Activated naive CD4-positive, alpha-beta T cell treated with anti-CD3 and anti-CD28 coated beads, Interleukin-2, amount 50 U/mL, for 24 hours (primary cell): ENCODE measurements around the gene TBXAS1.

Source experiments
- H3K27ac Mint-ChIP-seq: one replicate; pipeline ENCODE4 v1.8.0; 2021; ENCODE audit warnings: mild to moderate bottlenecking, mixed read lengths
- H3K27me3 Mint-ChIP-seq: one replicate; pipeline ENCODE4 v1.8.0; 2021; ENCODE audit warnings: mixed read lengths
- H3K36me3 Mint-ChIP-seq: one replicate; pipeline ENCODE4 v1.8.0; 2021; ENCODE audit warnings: mixed read lengths
- H3K4me1 Mint-ChIP-seq: one replicate; pipeline ENCODE4 v1.8.0; 2021; ENCODE audit warnings: mixed read lengths
- H3K4me3 Mint-ChIP-seq: one replicate; pipeline ENCODE4 v1.8.0; 2021; ENCODE audit warnings: mild to moderate bottlenecking, mixed read lengths
- H3K9me3 Mint-ChIP-seq: one replicate; pipeline ENCODE4 v1.8.0; 2021; ENCODE audit warnings: mixed read lengths

The TBXAS1 gene

DNA sequence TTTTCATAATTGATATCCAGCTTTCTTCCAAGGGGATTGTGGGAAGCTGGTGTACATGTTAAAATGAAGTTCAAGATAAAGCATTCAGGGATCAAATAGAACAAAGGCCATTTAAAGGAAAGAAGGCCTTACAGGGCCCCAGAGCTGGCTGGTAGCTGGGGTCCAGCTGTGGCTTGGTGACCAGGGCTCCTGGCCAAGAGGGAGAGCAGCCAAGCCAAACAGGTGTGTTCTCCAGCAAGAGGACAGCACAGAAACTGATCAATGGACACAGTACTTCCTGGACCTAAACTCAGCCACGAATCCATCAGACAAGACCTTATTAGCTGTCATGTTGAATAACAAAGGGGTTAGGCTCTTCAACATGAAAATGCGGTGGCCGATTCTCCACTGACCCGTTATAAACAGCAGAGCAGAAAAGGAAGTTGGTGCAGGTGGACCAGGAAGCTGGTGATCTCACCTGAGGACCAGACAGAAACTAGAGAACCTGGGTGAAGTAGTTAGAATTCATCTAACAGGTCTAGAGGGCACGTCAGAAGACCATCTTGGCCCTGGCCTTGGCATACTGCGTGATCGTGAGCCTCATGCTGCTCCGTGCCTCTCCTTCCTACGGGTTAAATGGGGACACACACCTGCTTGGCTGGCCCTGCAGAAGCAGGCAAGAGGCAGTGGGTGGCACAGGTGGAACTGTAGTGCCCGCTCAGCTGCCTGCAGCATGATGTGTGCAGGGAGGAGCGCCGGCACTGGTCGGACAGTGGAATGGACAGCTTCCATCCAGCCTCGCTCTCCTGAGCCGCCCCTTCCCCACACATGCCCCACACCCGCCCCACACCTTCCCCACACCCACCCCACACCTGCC lies 179.9 kb downstream of the TBXAS1 start:
- H3K4me1 Mint-ChIP-seq = no peaks in the 10 kb centered on the region
- no peaks in the 10 kb centered on the region for H3K36me3 Mint-ChIP-seq

DNA sequence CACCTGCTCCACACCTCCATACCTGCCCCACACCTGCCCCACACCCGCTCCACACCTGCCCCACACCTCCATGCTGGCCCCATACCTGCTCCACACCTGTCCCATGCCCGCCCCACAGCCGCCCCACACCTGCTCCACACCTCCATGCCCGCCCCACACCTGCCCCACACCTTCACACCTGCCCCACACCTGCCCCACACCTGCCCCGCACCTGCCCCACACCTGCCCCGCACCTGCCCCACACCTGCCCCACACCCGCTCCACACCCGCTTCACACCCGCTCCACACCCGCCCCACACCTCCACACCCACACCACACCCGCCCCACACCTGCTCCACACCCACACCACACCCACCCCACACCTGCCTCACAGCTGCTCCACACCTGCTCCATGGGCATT lies 180.7 kb downstream of the TBXAS1 start:
- Mint-ChIP-seq H3K9me3 (no peaks in the 10 kb centered on the region), H3K4me3 (no peak overlapping the region), H3K36me3 (no peaks in the 10 kb centered on the region)

More for the DNA sequence above, 179.9 kb downstream of the TBXAS1 start:
- H3K4me3 Mint-ChIP-seq = no peak overlapping the region
- no peak overlapping the region for H3K27ac Mint-ChIP-seq
- no peaks in the 10 kb centered on the region for H3K9me3 Mint-ChIP-seq
- H3K27me3 Mint-ChIP-seq = no peaks in the 10 kb centered on the region

DNA sequence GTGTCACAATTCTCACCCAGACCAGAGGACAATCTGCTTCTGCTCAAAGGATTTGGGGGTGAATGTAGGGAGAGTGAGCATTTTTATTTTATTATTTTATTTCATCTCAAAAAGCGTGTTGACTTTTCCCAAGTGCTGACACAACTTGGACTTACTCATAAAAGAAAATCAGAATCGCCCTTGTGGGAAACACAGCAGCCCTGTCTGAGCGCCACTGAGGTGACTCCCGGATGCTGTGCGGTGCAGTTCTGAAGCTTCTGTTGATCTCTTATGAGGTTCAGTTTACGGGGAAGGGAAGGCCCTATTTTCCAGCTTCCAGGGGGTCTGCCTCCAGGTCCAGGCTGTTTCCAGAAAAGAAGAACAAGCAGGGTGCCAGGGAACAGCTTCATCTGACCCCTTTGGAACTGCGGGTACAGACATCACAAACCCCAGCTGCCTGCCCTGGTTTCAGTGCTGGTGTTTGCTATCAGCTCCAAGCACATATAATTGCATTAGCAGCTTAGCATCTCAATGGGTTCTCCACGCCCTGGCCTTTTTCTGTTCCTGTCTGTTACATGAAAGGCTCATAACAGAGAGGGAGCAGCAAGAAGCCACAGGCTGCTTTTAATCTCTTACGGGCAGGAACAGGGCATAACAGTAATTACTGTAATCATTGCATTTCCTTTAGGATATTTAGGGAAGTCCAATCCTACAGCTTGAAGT lies 181.3 kb downstream of the TBXAS1 start:
- H3K27me3 Mint-ChIP-seq = no peaks in the 10 kb centered on the region
- H3K4me1 Mint-ChIP-seq = no peaks in the 10 kb centered on the region
- no peak overlapping the region for H3K4me3 Mint-ChIP-seq
- no peak overlapping the region for H3K27ac Mint-ChIP-seq
- no peaks in the 10 kb centered on the region for H3K36me3 Mint-ChIP-seq
- no peaks in the 10 kb centered on the region for H3K9me3 Mint-ChIP-seq

More for the DNA sequence above, 180.7 kb downstream of the TBXAS1 start:
- Mint-ChIP-seq H3K27me3 (no peaks in the 10 kb centered on the region), H3K27ac (no peak overlapping the region), H3K4me1 (no peaks in the 10 kb centered on the region)

DNA sequence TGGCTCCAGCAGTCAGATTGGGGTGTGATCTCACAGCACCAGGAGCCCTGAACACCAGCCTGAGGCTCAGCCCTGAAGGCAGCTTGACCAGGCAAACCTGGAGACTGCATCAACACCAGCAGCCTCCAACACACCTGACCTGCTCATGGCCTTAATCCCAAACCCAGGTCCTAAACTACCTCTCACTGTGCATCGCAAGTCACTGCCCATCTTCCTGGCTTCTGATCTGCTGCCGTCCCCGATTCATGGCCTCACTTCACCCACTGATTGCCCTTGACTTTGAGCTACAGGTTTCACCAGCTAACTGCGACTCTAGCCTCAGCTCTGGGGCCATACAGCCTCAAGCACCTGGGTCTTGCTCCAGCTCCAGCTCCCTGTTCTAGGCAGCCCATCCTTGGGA lies 184.6 kb downstream of the TBXAS1 start:
- Mint-ChIP-seq H3K27me3 (no peaks in the 10 kb centered on the region), H3K9me3 (no peaks in the 10 kb centered on the region), H3K4me1 (no peaks in the 10 kb centered on the region), H3K4me3 (no peak overlapping the region), H3K27ac (no peak overlapping the region), H3K36me3 (no peaks in the 10 kb centered on the region)

DNA sequence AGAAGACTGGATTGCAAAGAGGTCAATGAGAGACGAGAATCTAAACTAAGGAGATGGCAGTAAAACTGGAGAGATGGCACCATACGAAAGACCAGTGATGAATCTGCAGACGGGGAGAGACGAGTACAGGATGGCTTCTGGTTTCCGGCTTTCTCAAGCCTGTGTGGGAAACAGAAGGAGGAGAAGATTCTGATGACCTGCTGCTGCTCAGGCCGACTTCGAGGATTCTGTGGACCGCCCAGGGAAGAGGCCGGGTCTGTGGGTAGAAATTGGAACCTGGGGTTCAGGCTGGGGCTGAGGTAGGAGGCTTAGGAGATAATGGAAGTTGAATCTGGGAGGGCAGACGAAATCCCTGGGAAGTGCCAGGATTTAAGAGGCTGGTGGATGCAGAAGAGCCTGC lies 185.1 kb downstream of the TBXAS1 start:
- H3K27ac Mint-ChIP-seq = no peak overlapping the region
- H3K27me3 Mint-ChIP-seq = no peaks in the 10 kb centered on the region
- no peaks in the 10 kb centered on the region for H3K36me3 Mint-ChIP-seq
- no peaks in the 10 kb centered on the region for H3K9me3 Mint-ChIP-seq
- no peaks in the 10 kb centered on the region for H3K4me1 Mint-ChIP-seq
- H3K4me3 Mint-ChIP-seq = no peak overlapping the region

DNA sequence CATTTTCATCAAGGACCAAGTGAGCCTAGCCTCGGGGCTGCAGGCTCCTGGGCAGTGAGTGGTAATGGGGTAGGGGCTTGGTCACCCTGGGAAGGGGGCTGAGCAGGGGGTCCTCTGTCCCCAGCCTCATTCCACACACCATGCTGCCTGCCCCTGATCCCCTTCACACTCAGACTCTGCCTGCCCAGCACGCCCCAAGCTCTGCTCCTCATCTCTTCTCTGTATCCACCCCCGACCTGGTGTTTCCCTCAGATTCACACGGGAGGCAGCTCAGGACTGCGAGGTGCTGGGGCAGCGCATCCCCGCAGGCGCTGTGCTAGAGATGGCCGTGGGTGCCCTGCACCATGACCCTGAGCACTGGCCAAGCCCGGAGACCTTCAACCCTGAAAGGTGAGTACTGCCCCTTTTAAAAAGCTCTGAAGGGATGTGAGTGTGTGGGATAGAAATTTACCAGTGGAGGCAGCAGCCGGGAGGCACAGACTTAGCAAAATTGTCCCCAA lies 186.5 kb downstream of the TBXAS1 start:
- H3K27me3 Mint-ChIP-seq = no peaks in the 10 kb centered on the region
- no peaks in the 10 kb centered on the region for H3K36me3 Mint-ChIP-seq
- no peak overlapping the region for H3K27ac Mint-ChIP-seq
- H3K4me1 Mint-ChIP-seq = no peaks in the 10 kb centered on the region
- H3K4me3 Mint-ChIP-seq = no peak overlapping the region
- H3K9me3 Mint-ChIP-seq = no peaks in the 10 kb centered on the region

DNA sequence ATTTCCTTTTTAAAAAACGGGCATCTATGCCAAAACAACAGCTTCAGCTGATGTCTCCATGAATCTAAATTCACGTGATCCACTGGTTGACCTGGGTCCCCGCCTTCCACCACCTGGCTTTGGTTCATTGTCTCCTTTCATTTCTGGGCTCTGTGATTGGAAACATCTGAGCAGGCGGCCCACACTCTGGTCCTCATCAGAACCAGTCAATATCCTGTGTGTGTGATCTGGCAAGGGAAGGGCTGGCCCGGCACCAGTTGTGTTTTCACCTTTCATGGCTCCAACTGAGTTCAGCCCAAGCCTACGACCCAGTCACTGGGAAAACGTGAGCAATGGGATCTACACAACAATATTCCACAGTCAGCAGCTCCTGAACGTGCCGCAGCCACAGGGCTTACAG lies 187.5 kb downstream of the TBXAS1 start:
- no peaks in the 10 kb centered on the region for H3K4me1 Mint-ChIP-seq
- no peak overlapping the region for H3K27ac Mint-ChIP-seq
- no peaks in the 10 kb centered on the region for H3K9me3 Mint-ChIP-seq
- H3K4me3 Mint-ChIP-seq = no peak overlapping the region
- no peaks in the 10 kb centered on the region for H3K27me3 Mint-ChIP-seq
- no peaks in the 10 kb centered on the region for H3K36me3 Mint-ChIP-seq

DNA sequence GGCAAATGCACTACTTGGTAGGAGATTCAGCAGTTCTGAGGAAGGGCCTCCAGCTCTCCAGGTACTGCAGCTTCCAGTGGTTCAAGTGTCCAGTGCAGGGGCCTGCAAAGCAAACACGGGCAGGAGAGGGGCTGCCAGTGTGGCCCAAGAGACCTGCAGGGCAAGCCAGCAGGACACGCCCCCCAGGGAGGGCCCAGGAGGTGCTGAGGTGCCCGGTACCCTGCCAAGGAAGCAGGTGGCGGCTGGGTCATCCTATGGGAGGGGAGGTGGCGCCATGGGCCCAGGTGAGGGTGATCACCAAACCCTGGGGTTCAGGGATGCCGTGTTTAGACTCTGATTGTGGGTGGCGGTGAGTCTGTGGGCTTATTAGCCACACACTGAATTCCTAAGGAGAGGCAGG lies 188.0 kb downstream of the TBXAS1 start:
- Mint-ChIP-seq H3K9me3 (no peaks in the 10 kb centered on the region), H3K27me3 (no peaks in the 10 kb centered on the region), H3K4me3 (no peak overlapping the region), H3K27ac (no peak overlapping the region), H3K4me1 (no peaks in the 10 kb centered on the region), H3K36me3 (peaks cover 2% of the 10 kb centered on the region)

DNA sequence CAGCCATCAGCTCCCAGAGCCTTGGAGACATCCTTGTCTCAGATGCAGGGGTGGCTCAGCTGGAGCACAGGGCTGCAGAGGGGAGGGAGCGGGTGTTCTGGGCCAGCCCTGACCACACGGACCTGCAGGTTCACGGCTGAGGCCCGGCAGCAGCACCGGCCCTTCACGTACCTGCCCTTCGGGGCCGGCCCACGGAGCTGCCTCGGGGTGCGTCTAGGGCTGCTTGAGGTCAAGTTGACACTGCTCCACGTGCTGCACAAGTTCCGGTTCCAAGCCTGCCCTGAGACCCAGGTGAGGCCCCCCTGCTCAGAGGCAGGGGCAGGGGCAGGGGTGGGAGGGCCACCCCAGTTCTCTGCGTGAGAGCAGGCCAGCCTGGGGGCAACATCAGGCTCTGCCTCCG lies 188.5 kb downstream of the TBXAS1 start:
- Mint-ChIP-seq H3K27me3 (no peaks in the 10 kb centered on the region), H3K4me1 (no peaks in the 10 kb centered on the region), H3K4me3 (no peak overlapping the region), H3K36me3 (peaks cover 2% of the 10 kb centered on the region), H3K9me3 (no peaks in the 10 kb centered on the region), H3K27ac (no peak overlapping the region)

DNA sequence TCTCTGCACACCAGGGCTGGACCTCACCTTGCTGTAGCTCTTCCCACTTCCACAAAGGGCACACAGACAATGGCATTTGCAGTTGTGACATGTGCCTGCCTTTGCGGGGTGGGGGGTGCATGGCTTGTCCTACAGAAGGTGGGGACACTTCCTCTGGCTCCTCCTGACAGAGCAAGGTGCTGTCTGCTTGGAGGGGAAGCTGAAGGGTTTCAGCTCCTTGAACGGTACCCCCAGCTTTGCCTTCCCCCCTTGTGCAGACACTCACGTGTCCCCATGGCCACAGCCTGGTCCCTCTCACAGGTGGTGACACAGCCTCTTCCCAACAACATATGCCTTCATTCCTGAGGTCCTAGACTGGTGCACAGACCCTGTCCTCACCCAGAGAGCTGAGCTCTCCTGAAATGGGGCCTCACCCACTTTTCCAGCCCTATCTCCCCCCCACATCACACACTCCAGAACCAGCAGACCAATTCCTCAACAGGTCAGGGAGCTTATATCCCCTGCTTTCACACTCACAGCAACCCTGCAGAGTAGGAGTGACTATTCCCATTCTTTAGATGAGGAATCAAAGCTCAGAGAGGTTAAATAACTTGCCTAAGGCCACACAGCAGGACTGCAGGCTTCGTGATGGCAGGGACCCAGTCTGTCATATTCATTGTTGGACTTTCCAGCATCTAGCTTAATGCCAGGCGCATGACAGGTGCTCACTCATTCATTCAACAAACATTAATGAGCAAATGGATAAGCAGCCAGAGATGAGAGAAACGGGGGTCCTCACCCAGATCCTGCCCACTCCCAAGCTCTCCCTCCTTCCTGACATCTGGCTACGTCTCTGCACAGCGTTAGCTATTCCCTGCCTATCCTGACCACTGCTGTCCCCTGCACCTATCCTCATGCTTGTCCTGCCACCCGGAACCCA lies 189.3 kb downstream of the TBXAS1 start:
- no peaks in the 10 kb centered on the region for H3K4me1 Mint-ChIP-seq
- no peak overlapping the region for H3K4me3 Mint-ChIP-seq
- H3K36me3 Mint-ChIP-seq = peaks cover 4% of the 10 kb centered on the region
- H3K27ac Mint-ChIP-seq = no peak overlapping the region
- H3K27me3 Mint-ChIP-seq = no peaks in the 10 kb centered on the region
- H3K9me3 Mint-ChIP-seq = no peaks in the 10 kb centered on the region

DNA sequence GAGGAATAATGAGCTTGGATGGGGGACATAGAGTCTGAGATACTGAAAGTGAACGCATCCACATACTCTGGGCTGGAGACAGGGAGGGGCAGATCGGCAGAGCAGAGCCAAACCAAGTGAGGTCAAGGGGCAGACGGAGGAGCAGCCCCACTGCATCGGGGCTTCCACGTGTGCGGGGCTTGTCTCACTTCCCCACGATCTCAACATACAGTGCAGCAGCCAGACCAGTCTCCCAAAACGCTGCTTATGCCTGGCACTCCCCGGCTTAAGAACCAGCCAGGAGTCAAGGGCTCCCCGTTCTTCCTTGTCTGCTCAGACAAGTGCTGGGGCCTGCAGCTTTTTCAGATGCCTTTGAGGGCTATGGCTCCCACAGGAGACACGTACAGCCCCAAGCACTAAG lies 190.1 kb downstream of the TBXAS1 start:
- no peak overlapping the region for H3K27ac Mint-ChIP-seq

DNA sequence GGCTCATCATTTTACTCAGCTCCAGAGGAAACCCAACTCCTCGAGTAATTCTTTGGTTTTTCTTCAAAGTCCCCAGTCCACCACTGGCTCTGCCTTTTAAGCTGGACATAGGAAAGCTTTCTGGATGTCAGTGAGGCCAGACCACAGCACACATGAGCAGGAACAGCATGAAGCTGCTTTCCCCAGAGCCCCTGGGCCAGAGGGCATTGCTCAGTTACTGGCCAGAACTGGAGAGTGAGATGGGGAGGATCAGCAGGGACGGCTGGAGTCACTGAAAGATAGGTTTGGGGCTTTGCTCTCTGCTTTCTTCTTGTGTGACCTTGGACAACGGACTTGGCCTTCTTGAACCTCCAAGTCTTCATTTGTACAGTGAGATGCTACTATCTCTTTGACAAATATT lies 190.5 kb downstream of the TBXAS1 start:
- Mint-ChIP-seq H3K36me3 (peaks cover 11% of the 10 kb centered on the region), H3K27ac (no peak overlapping the region), H3K27me3 (no peaks in the 10 kb centered on the region), H3K4me1 (no peaks in the 10 kb centered on the region), H3K9me3 (no peaks in the 10 kb centered on the region), H3K4me3 (no peak overlapping the region)

More for the DNA sequence above, 190.1 kb downstream of the TBXAS1 start:
- Mint-ChIP-seq H3K27me3 (no peaks in the 10 kb centered on the region), H3K36me3 (peaks cover 7% of the 10 kb centered on the region), H3K4me3 (no peak overlapping the region), H3K4me1 (no peaks in the 10 kb centered on the region), H3K9me3 (no peaks in the 10 kb centered on the region)

DNA sequence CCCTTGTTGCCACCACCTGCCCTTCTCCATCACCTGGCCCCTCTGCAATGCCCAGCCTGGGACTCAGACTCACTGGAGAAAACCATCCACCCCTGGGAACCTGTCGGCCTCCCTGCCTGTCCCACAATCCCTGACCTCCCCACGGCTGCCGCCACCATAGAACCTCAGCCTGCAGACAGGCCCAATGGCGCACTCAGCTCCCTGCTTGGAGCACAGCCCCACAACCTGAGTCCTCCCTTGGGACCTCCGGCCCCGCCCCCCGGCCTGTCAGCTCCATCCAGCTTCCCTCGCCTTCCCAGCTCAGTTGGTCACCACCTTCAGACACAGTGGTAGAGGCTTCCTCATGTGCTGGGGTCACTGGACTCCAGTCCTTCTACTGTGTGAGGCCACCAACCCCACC lies 192.5 kb downstream of the TBXAS1 start:
- Mint-ChIP-seq H3K4me3 (no peak overlapping the region), H3K27me3 (no peaks in the 10 kb centered on the region), H3K36me3 (peaks cover 16% of the 10 kb centered on the region), H3K27ac (no peak overlapping the region), H3K9me3 (no peaks in the 10 kb centered on the region), H3K4me1 (no peaks in the 10 kb centered on the region)

DNA sequence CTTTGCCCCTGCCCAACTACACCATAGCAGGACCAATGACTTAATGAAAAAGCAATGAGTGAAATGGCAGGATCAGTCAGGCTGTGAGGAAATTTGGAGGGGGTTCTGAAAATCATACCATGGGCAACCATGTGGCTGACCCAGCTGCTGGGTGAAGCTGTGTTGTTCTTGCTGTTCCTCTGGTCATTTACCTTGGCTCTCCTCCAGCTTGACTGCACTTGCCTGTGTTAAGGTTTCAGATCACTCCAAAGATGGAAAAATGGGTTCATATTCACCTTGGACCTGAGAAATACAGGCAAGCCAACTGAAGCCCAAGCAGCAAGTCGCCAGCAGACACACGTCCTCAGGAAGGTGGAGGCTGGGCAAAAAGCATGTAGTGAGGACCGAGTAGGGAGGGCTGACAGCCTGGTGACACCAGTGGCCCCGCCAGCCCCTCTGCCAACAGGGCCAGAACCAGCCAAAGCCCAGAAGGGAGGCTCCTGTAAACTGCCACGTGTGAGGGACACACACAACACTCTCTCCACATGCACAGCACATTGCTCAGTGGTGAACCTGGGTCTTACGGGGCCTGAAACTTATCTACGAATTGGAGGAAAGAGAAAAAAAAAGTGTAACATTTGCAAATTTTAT lies 193.6 kb downstream of the TBXAS1 start:
- Mint-ChIP-seq H3K4me3 (no peak overlapping the region), H3K9me3 (no peaks in the 10 kb centered on the region), H3K36me3 (peaks cover 16% of the 10 kb centered on the region), H3K27me3 (no peaks in the 10 kb centered on the region), H3K27ac (no peak overlapping the region), H3K4me1 (no peaks in the 10 kb centered on the region)

DNA sequence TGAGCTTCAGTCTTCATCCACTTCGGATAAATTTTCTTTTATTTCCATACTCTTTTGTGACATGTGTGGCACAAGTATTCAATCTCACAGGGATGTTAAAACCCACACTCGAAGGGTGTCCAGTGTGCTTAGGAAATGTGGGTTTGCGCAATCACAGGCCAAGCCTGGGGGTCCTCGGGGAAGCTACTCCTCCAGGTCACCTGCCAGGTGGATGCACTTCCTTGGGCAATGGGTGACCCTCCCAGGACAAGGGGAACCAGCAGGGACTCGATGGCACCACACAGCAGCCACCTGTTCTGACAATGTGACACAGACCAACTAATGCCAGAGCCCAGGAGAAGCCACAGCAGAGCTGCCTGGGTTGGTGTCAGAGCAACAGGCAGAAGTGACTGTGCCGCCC lies 194.7 kb downstream of the TBXAS1 start:
- Mint-ChIP-seq H3K4me1 (no peaks in the 10 kb centered on the region), H3K27ac (no peak overlapping the region), H3K4me3 (no peak overlapping the region), H3K36me3 (peaks cover 19% of the 10 kb centered on the region), H3K9me3 (no peaks in the 10 kb centered on the region), H3K27me3 (no peaks in the 10 kb centered on the region)
